Vagina (tissue), 2 donors: ENCODE data around the gene PCSK6.

ENCODE experiments used
- POLR2AphosphoS5 ChIP-seq, 2 donors: sonication (generic); formaldehyde crosslinking; IDR thresholded peaks; one replicate each; pipeline ENCODE4 v1.9.0; 2017; ENCODE audit warnings: antibody characterized with exemption in 2 of 2, mild to moderate bottlenecking in 2 of 2, low read depth in 1 of 2; ENCODE audit not compliant: insufficient read depth in 1 of 2
- TF ChIP-seq, protein P1 (sequence below), 3 experiments: fragments of 450-650 bp in 2 of 3; fragments of 200-600 bp in 1 of 3; sonication (generic) in 1 of 3; IDR thresholded peaks; one replicate each; pipeline ENCODE4 v1.5.1; 2017 to 2019; ENCODE audit warnings: antibody characterized with exemption in 3 of 3, mild to moderate bottlenecking in 2 of 3, moderate library complexity in 2 of 3

DNA sequence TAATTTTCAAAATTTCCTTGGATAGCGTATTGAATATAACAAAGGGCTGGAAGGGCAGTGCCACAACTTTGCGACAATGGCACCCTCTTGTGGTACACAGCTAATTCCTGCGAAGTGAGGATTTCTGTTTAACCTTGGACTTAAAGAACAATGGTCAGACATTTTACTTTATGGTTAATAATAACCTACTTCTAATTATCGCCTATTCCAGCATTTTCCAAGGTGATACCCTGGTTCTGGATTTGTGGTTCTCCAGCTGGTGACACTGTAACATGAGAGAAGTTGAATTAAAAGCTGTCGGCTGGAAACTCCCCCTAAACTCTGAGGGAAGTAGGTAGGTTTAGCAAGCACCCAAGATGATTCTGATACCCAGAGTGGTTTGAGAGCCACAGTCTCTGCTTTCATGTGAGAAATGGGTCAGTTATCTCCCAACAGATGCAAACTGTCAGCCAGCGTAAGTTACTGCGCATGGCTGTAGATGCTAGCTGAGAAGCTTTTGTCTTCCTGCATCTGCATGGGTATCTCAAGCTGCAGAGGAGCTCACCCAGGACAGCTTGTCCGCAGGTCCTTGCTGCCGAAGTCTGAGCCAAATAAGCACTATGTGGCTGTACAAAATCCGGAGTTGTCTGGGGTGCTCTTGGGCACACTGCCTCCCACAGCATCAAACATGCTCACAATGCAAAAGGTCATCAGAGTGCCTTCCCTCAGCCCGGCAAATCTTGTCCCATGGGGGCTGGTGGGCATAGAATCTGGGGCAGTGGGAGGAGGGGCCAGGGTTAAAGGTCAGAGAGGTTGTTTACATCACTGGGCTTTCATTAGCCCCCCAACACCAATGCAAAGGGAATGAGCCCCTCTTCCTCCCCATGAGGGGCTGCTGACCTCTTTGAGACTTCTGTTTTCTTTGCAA is 231.0 kb downstream of the PCSK6 start:
- TF ChIP-seq, protein P1, sequence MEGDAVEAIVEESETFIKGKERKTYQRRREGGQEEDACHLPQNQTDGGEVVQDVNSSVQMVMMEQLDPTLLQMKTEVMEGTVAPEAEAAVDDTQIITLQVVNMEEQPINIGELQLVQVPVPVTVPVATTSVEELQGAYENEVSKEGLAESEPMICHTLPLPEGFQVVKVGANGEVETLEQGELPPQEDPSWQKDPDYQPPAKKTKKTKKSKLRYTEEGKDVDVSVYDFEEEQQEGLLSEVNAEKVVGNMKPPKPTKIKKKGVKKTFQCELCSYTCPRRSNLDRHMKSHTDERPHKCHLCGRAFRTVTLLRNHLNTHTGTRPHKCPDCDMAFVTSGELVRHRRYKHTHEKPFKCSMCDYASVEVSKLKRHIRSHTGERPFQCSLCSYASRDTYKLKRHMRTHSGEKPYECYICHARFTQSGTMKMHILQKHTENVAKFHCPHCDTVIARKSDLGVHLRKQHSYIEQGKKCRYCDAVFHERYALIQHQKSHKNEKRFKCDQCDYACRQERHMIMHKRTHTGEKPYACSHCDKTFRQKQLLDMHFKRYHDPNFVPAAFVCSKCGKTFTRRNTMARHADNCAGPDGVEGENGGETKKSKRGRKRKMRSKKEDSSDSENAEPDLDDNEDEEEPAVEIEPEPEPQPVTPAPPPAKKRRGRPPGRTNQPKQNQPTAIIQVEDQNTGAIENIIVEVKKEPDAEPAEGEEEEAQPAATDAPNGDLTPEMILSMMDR (IDR thresholded peaks at IDR 0.05): peak; percentile 75 to 93 (median 84)
- TF ChIP-seq POLR2AphosphoS5 (IDR thresholded peaks at IDR 0.05; ENCODE audit: insufficient read depth in 1 of 2, low read depth in 1 of 2): peak in 1 of 2 donors; percentile 35
